H1 (cell line): ENCODE measurements around the gene RUNX1. TPM values are rescaled to one million over a fixed set of nuclear protein-coding genes. Genes with fewer than 3 reads are reported as not detected.

Experiments
- CTCF ChIA-PET: fragments of 300-600 bp; sonication (Branson Sonifier 250); formaldehyde crosslinking; loops from one replicate; lab custom pipeline; 2021; ENCODE audit not compliant: partially characterized antibody; lab: Charles Lee
- POLR2A ChIA-PET: fragments of 300-600 bp; sonication (Branson Sonifier 250); formaldehyde crosslinking; loops from one replicate; lab custom pipeline; 2021; ENCODE audit warnings: inconsistent platforms; ENCODE audit not compliant: partially characterized antibody; lab: Charles Lee
- DNase-seq, 2 experiments: peaks; one replicate each; pipeline versions ENCODE4 v3.0.0 to v3.0.0-alpha.2; 2010 to 2022; ENCODE audit warnings: low spot score in 2 of 2, low read depth in 1 of 2, mixed read lengths in 1 of 2
- FAIRE-seq: peaks from 2 replicates; lab custom pipeline; 2011; peaks lifted over from hg19 to GRCh38; lab: Jason Lieb, UNC
- H2AFZ ChIP-seq: 2 replicates; pipeline ENCODE4 v1.8.1; 2012; ENCODE audit warnings: low read length, inconsistent platforms
- H2AK5ac ChIP-seq: 2 replicates; pipeline ENCODE4 v1.6.1; 2013; ENCODE audit warnings: low read depth, low read length
- H2BK120ac ChIP-seq: replicated peaks from 2 replicates; pipeline ENCODE3; 2013; ENCODE audit warnings: low read depth, low read length, inconsistent platforms
- H2BK12ac ChIP-seq: 2 replicates; pipeline ENCODE4 v1.6.1; 2013; ENCODE audit warnings: low read depth, low read length
- H2BK15ac ChIP-seq: 2 replicates; pipeline ENCODE4 v1.6.1; 2013; ENCODE audit warnings: low read length
- H2BK20ac ChIP-seq: 2 replicates; pipeline ENCODE4 v1.6.1; 2013; ENCODE audit warnings: low read length
- H2BK5ac ChIP-seq: 2 replicates; pipeline ENCODE4 v1.6.1; 2013; ENCODE audit warnings: low read depth, low read length
- H3K14ac ChIP-seq: 2 replicates; pipeline ENCODE4 v1.6.1; 2013; ENCODE audit warnings: inconsistent platforms; ENCODE audit not compliant: insufficient read length
- H3K18ac ChIP-seq: 2 replicates; pipeline ENCODE4 v1.6.1; 2013; ENCODE audit warnings: low read length; ENCODE audit errors: extremely low read depth
- H3K23ac ChIP-seq: 2 replicates; pipeline ENCODE4 v1.6.1; 2013; ENCODE audit warnings: inconsistent platforms; ENCODE audit not compliant: insufficient read length
- H3K23me2 ChIP-seq: 2 replicates; pipeline ENCODE4 v1.6.1; 2013; ENCODE audit warnings: low read depth, low read length
- H3K27ac ChIP-seq: 2 replicates; pipeline ENCODE4 v1.6.1; 2011; ENCODE audit warnings: low read depth, low read length, inconsistent platforms
- H3K27me3 ChIP-seq, 4 experiments: replicated peaks in 1 of 4; 1 replicate in 1 of 4; 2 replicates in 3 of 4; pipeline versions ENCODE4 v1.6.1 to v1.8.1; 2011 to 2013; ENCODE audit warnings: low read length in 3 of 4, mild to moderate bottlenecking in 3 of 4, inconsistent platforms in 2 of 4, mixed read lengths in 2 of 4, moderate library complexity in 1 of 4; ENCODE audit not compliant: control insufficient read depth in 3 of 4, insufficient read depth in 3 of 4; ENCODE audit errors: extremely low read depth in 1 of 4
- H3K36me3 ChIP-seq, 4 experiments: 2 replicates each; pipeline versions ENCODE4 v1.6.1 to v1.8.1; 2011 to 2013; ENCODE audit warnings: mild to moderate bottlenecking in 4 of 4, low read length in 3 of 4, moderate library complexity in 2 of 4, control low read depth in 1 of 4, inconsistent platforms in 1 of 4; ENCODE audit not compliant: insufficient read depth in 4 of 4, control insufficient read depth in 2 of 4
- H3K4ac ChIP-seq: replicated peaks from 2 replicates; pipeline ENCODE3; 2013; ENCODE audit warnings: low read length, low read depth, mixed read lengths, inconsistent platforms; ENCODE audit not compliant: insufficient read length
- H3K4me1 ChIP-seq, 4 experiments: replicated peaks in 1 of 4; 1 replicate in 1 of 4; 2 replicates in 3 of 4; pipeline versions ENCODE4 v1.6.1 to v1.8.1; 2011 to 2013; ENCODE audit warnings: low read length in 3 of 4, inconsistent platforms in 2 of 4, mixed read lengths in 1 of 4; ENCODE audit not compliant: insufficient read depth in 4 of 4, control insufficient read depth in 3 of 4
- H3K4me2 ChIP-seq, 2 experiments: 2 replicates each; pipeline versions ENCODE4 v1.6.1 to v1.8.1; 2011 to 2013; ENCODE audit warnings: low read depth in 2 of 2, low read length in 2 of 2, control low read depth in 1 of 2, inconsistent platforms in 1 of 2, mild to moderate bottlenecking in 1 of 2; ENCODE audit not compliant: insufficient read depth in 1 of 2
- H3K4me3 ChIP-seq, 4 experiments: fragments of 200-600, 300-600 bp in 1 of 4; sonication (generic), shearing (Covaris generic), sonication (Bioruptor Twin) in 1 of 4; 2 replicates each; pipeline versions ENCODE4 v1.5.1 to v1.8.1; 2011 to 2016; ENCODE audit warnings: low read length in 4 of 4, low read depth in 3 of 4, control low read depth in 2 of 4, inconsistent platforms in 2 of 4, mild to moderate bottlenecking in 2 of 4, mixed read lengths in 1 of 4, moderate library complexity in 1 of 4; ENCODE audit not compliant: insufficient read depth in 2 of 4; ENCODE audit errors: extremely low read depth in 1 of 4
- H3K56ac ChIP-seq: replicated peaks from 2 replicates; pipeline ENCODE3; 2013; ENCODE audit warnings: low read depth, mild to moderate bottlenecking, mixed read lengths, low read length, inconsistent platforms; ENCODE audit not compliant: insufficient read length
- H3K79me1 ChIP-seq: 2 replicates; pipeline ENCODE4 v1.6.1; 2013; ENCODE audit warnings: low read depth, low read length, control low read depth
- H3K79me2 ChIP-seq, 2 experiments: 2 replicates each; pipeline versions ENCODE4 v1.6.1 to v1.8.1; 2012 to 2013; ENCODE audit warnings: low read length in 2 of 2, mild to moderate bottlenecking in 2 of 2, inconsistent platforms in 1 of 2; ENCODE audit not compliant: insufficient read depth in 2 of 2, control insufficient read depth in 1 of 2
- H3K9ac ChIP-seq, 4 experiments: replicated peaks in 1 of 4; 1 replicate in 1 of 4; 2 replicates in 3 of 4; pipeline versions ENCODE4 v1.6.1 to v1.8.1; 2011 to 2013; ENCODE audit warnings: low read depth in 3 of 4, low read length in 3 of 4, control low read depth in 2 of 4, mild to moderate bottlenecking in 2 of 4, moderate library complexity in 2 of 4, inconsistent platforms in 1 of 4; ENCODE audit errors: extremely low read depth in 1 of 4
- H3K9me3 ChIP-seq, 2 experiments: 2 replicates each; pipeline versions ENCODE4 v1.6.1 to v1.8.1; 2012 to 2013; ENCODE audit warnings: mild to moderate bottlenecking in 2 of 2, moderate library complexity in 2 of 2, control low read depth in 1 of 2, inconsistent platforms in 1 of 2, low read depth in 1 of 2, low read length in 1 of 2, mixed read lengths in 1 of 2; ENCODE audit not compliant: insufficient read depth in 2 of 2
- H4K20me1 ChIP-seq, 2 experiments: replicated peaks in 1 of 2; 2 replicates each; pipeline versions ENCODE3 to v1.8.1; 2011 to 2013; ENCODE audit warnings: inconsistent platforms in 2 of 2, low read length in 2 of 2, mild to moderate bottlenecking in 1 of 2; ENCODE audit not compliant: insufficient read depth in 2 of 2, control insufficient read depth in 1 of 2
- H4K5ac ChIP-seq: 2 replicates; pipeline ENCODE4 v1.6.1; 2013; ENCODE audit warnings: low read length, low read depth, mixed read lengths, inconsistent platforms; ENCODE audit not compliant: insufficient read length
- H4K8ac ChIP-seq: 2 replicates; pipeline ENCODE4 v1.8.0; 2013; ENCODE audit warnings: mild to moderate bottlenecking, moderate library complexity, low read length, inconsistent platforms; ENCODE audit not compliant: insufficient read depth; ENCODE audit errors: extremely low read depth
- H4K91ac ChIP-seq: replicated peaks from 2 replicates; pipeline ENCODE3; 2013; ENCODE audit warnings: low read length, mixed read lengths, inconsistent platforms; ENCODE audit not compliant: insufficient read length
- CHD1 ChIP-seq: IDR thresholded peaks from 2 replicates; pipeline ENCODE4 v1.6.1; 2012; ENCODE audit warnings: low read depth, low read length, improper control_type of control experiment
- WGBS, 2 experiments: shearing (Covaris generic) in 1 of 2; methylation state at CpG; one replicate each; pipeline versions ENCODE4 v1.1.6 to v1.1.7; 2013 to 2015; ENCODE audit warnings: low lambda C conversion rate in 2 of 2, mixed read lengths in 2 of 2, inconsistent platforms in 1 of 2, low coverage in 1 of 2, missing lambda C conversion rate in 1 of 2; ENCODE audit not compliant: insufficient replicate concordance in 2 of 2, insufficient coverage in 1 of 2, insufficient read length in 1 of 2; ENCODE audit errors: extremely low coverage in 1 of 2, missing lambda C conversion rate in 1 of 2; 5-methylcytosine and 5-hydroxymethylcytosine counted together
- polyA plus RNA-seq, 7 experiments: library from polyadenylated mRNA; depleted of rRNA in 3 of 7; stranded (reverse) in 5 of 7; unstranded in 2 of 7; fragments of >200 nt in 5 of 7; fragments of 200-250 nt in 2 of 7; gene quantifications; 1 replicate in 5 of 7; 2 replicates in 1 of 7; 4 replicates in 1 of 7; pipeline versions ENCODE4 v1.2.1 to v1.2.3, GENCODE V29; 2011 to 2013; ENCODE audit warnings: missing spikeins in 2 of 7, mixed read lengths in 2 of 7
- total RNA-seq: library from RNA; stranded (reverse); fragmentation: NEBNext Ultra II Directional; extraction: Animal tissue kit (Norgen Biotek cat#: 25700); gene quantifications from 2 replicates; pipeline ENCODE4 v1.2.1, GENCODE V29; 2021

The RUNX1 gene
- total and polyA plus RNA-seq, 2 of the 8 experiments (the other 6 are each of a cell fraction or from before 2014, with no cell fraction given) = 0.20 to 0.60 TPM

- Histone ChIP-seq H2BK120ac (no peak overlapping the region), H3K23ac (no peak overlapping the region), H3K27ac (no peak overlapping the region), H3K56ac (no peak overlapping the region), H3K23me2 (peaks cover 3% of the 10 kb centered on the region; the same call in 1 of the 2 replicates), H4K8ac (no peak overlapping the region), H2AK5ac (no peak overlapping the region), H3K4me1 (peaks cover 0 to 6% (median under 1%) of the 10 kb centered on the region in 4 experiments; a peak in 2 of 7 replicates), H3K4me2 (no peak overlapping the region; a peak in 1 of 4 replicates), H2BK5ac (no peak overlapping the region), H3K9me3 (peaks cover 0 to 2% of the 10 kb centered on the region in 2 experiments; a peak in 1 of 4 replicates), H4K20me1 (no peaks in the 10 kb centered on the region), H4K91ac (no peak overlapping the region), H3K4me3 (no peak overlapping the region), H2BK15ac (no peak overlapping the region), H3K18ac (no peak overlapping the region), H4K5ac (no peak overlapping the region), H2AFZ (no peak overlapping the region), H3K79me2 (no peaks in the 10 kb centered on the region), H2BK12ac (no peak overlapping the region), H3K14ac (no peak overlapping the region), H3K36me3 (no peaks in the 10 kb centered on the region), H2BK20ac (no peak overlapping the region), H3K79me1 (no peaks in the 10 kb centered on the region), H3K27me3 (peaks cover 0 to 11% (median 8%) of the 10 kb centered on the region in 4 experiments; a peak in 6 of 7 replicates), H3K9ac (no peak overlapping the region), H3K4ac (no peak overlapping the region)
- no peak for DNase-seq
- no peak for FAIRE-seq
- no peak for TF ChIP-seq CHD1
- ChIA-PET POLR2A (no interaction called here), CTCF (interaction anchor here (0.6 to 1.0 kb wide), 3 partner anchors 16 to 1076 kb away, joined by 3 read pairs; no protein-coding TSS in a partner anchor)
- 88% methylated on average over 12 of the region's 12 CpGs; no CpG with 5 or more reads in 1 of the 2 experiments for WGBS, 2 experiments
These were observed 23.6 kb downstream of the RUNX1 start for GRCh38 chr21:35025206-35026152.
